D721Med (cell line): ENCODE results near the gene DIP2B.
"Not testable (repeated sequence)": the region's sequence is repeated elsewhere in the genome, so short reads cannot be mapped to it uniquely, and the experiment has no call there.

Experiments
- DNase-seq: peaks from one replicate; pipeline ENCODE4 v3.0.0; 2011; ENCODE audit warnings: low spot score; ENCODE audit not compliant: insufficient read length
- FAIRE-seq: peaks from 2 replicates; lab custom pipeline; 2011; peaks lifted over from hg19 to GRCh38; lab: Jason Lieb, UNC
- CTCF ChIP-seq: IDR thresholded peaks from 2 replicates; pipeline ENCODE4 v1.5.1; 2012; ENCODE audit warnings: mild to moderate bottlenecking, control low read depth; ENCODE audit not compliant: insufficient read depth; ENCODE audit errors: missing control alignments

Gene DIP2B

GRCh38 chr12:50533203-50533584 is 28.4 kb downstream of the DIP2B start:
- no peak for FAIRE-seq

GRCh38 chr12:50533971-50534370 is 29.2 kb downstream of the DIP2B start:
- no peak for TF ChIP-seq CTCF
- no peak for FAIRE-seq
- DNase-seq = no peak

More at GRCh38 chr12:50533203-50533584, 28.4 kb downstream of the DIP2B start:
- TF ChIP-seq CTCF = no peak
- no peak for DNase-seq

GRCh38 chr12:50536831-50537537 is 32.2 kb downstream of the DIP2B start:
- no peak for TF ChIP-seq CTCF
- DNase-seq (no peak), FAIRE-seq (no peak)

- no peak for DNase-seq
- TF ChIP-seq CTCF = no peak
- no peak for FAIRE-seq
Observed at GRCh38 chr12:50537538-50537919, 32.7 kb downstream of the DIP2B start.

GRCh38 chr12:50538182-50538581 is 33.4 kb downstream of the DIP2B start:
- DNase-seq (no peak), FAIRE-seq (no peak)
- no peak for TF ChIP-seq CTCF

GRCh38 chr12:50541139-50541538 is 36.4 kb downstream of the DIP2B start:
- DNase-seq = no peak
- TF ChIP-seq CTCF = no peak
- FAIRE-seq = no peak

- TF ChIP-seq CTCF = no peak
- FAIRE-seq (no peak), DNase-seq (no peak)
Observed at GRCh38 chr12:50542448-50542847, 37.7 kb downstream of the DIP2B start.

GRCh38 chr12:50543188-50543587 is 38.4 kb downstream of the DIP2B start:
- not testable (repeated sequence) for FAIRE-seq, DNase-seq
